ENCODE data around the gene SPTLC2.

DNA sequence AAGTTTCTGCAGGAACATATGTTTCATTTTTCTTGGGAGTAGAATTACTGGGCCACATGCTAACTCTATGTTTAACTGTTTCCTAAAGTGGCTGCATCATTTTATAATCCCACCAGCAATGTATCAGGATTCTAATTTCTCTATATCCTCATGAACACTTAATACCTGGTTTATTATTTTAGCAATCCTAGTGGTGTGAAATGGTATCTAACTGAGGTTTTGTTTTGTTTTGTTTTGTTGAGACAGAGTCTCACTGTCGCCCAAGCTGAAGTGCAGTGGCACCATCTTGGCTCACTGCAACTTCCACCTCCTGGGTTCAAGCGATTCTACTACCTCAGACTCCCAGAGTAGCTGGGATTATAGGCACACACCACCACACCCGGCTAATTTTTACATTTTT is 6.5 kb downstream of the SPTLC2 start:
- TF ChIP-seq EZH2phosphoT487 (IDR thresholded peaks at IDR 0.05; ENCODE audit: low read length), result no peak
- TF ChIP-seq, protein P1, sequence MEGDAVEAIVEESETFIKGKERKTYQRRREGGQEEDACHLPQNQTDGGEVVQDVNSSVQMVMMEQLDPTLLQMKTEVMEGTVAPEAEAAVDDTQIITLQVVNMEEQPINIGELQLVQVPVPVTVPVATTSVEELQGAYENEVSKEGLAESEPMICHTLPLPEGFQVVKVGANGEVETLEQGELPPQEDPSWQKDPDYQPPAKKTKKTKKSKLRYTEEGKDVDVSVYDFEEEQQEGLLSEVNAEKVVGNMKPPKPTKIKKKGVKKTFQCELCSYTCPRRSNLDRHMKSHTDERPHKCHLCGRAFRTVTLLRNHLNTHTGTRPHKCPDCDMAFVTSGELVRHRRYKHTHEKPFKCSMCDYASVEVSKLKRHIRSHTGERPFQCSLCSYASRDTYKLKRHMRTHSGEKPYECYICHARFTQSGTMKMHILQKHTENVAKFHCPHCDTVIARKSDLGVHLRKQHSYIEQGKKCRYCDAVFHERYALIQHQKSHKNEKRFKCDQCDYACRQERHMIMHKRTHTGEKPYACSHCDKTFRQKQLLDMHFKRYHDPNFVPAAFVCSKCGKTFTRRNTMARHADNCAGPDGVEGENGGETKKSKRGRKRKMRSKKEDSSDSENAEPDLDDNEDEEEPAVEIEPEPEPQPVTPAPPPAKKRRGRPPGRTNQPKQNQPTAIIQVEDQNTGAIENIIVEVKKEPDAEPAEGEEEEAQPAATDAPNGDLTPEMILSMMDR (IDR thresholded peaks at IDR 0.05; ENCODE audit: low read length), result no peak
- no peak for TF ChIP-seq EZH2 (optimal IDR thresholded peaks at IDR 0.05; ENCODE audit: low read depth, low read length)
